WTC11 (cell line): ENCODE data around the gene NTN4.

Experiments
- CREB1 ChIP-seq: sonication (generic); formaldehyde crosslinking; IDR thresholded peaks from 2 replicates; pipeline ENCODE4 v1.8.0; 2023; ENCODE audit warnings: mild to moderate bottlenecking, missing genetic modification reagents
- CREM ChIP-seq: sonication (generic); formaldehyde crosslinking; IDR thresholded peaks from 2 replicates; pipeline ENCODE4 v1.8.1; 2022; ENCODE audit warnings: mild to moderate bottlenecking, missing genetic modification reagents, moderate library complexity
- FOXK1 ChIP-seq: sonication (generic); formaldehyde crosslinking; IDR thresholded peaks from 2 replicates; pipeline ENCODE4 v1.8.0; 2022; ENCODE audit warnings: mild to moderate bottlenecking, moderate library complexity, missing genetic modification reagents
- JUN ChIP-seq: sonication (generic); formaldehyde crosslinking; IDR thresholded peaks from 2 replicates; pipeline ENCODE4 v1.8.0; 2023; ENCODE audit warnings: mild to moderate bottlenecking, missing genetic modification reagents
- KAT7 ChIP-seq: sonication (generic); formaldehyde crosslinking; IDR thresholded peaks from 2 replicates; pipeline ENCODE4 v1.8.1; 2023; ENCODE audit warnings: missing genetic modification reagents, mild to moderate bottlenecking, borderline replicate concordance
- RELA ChIP-seq: sonication (generic); formaldehyde crosslinking; IDR thresholded peaks from 2 replicates; pipeline ENCODE4 v1.8.1; 2022; ENCODE audit warnings: missing genetic modification reagents, mild to moderate bottlenecking, borderline replicate concordance
- SP1 ChIP-seq: sonication (generic); formaldehyde crosslinking; conservative IDR thresholded peaks from 2 replicates; pipeline ENCODE4 v1.8.1; 2022; ENCODE audit warnings: missing genetic modification reagents
- ZNF138 ChIP-seq: sonication (generic); formaldehyde crosslinking; conservative IDR thresholded peaks from 2 replicates; pipeline ENCODE4 v1.8.1; 2022; ENCODE audit warnings: mild to moderate bottlenecking, moderate library complexity, missing genetic modification reagents
- ZNF263 ChIP-seq: sonication (generic); formaldehyde crosslinking; IDR thresholded peaks from 2 replicates; pipeline ENCODE4 v1.8.1; 2022; ENCODE audit warnings: low read depth, mild to moderate bottlenecking, moderate library complexity, missing genetic modification reagents
- ZNF671 ChIP-seq: fragments of 250-450 bp; sonication (Bioruptor Pico); IDR thresholded peaks from 2 replicates; pipeline ENCODE4 v1.8.0; 2021; ENCODE audit warnings: mild to moderate bottlenecking
- TF ChIP-seq, protein P1 (sequence below): fragments of 200-600 bp; IDR thresholded peaks from 2 replicates; pipeline ENCODE4 v1.8.0; 2022; ENCODE audit warnings: antibody characterized with exemption
- TF ChIP-seq, protein P2 (sequence below): sonication (generic); formaldehyde crosslinking; IDR thresholded peaks from 2 replicates; pipeline ENCODE4 v1.8.1; 2022; ENCODE audit warnings: mild to moderate bottlenecking, moderate library complexity, missing genetic modification reagents

DNA sequence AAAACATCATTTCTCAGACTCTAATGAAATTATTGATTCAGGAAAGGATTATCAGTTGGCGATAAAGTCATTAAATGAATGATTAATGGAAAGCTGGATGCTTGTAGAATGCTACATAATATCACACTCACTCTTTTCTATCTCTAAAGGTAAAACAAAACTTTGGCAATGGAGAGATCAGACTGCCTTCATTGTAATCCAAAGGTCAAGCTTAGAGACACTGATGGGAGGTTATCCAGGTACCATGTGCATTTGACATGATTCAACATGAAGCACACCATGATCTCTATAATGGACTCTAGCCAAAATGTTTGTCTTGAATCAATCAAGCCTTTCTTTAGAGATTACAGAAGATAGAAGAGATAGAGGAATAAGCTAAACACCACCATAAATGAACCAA lies 129.2 kb downstream of the NTN4 start:
- TF ChIP-seq, protein P1, sequence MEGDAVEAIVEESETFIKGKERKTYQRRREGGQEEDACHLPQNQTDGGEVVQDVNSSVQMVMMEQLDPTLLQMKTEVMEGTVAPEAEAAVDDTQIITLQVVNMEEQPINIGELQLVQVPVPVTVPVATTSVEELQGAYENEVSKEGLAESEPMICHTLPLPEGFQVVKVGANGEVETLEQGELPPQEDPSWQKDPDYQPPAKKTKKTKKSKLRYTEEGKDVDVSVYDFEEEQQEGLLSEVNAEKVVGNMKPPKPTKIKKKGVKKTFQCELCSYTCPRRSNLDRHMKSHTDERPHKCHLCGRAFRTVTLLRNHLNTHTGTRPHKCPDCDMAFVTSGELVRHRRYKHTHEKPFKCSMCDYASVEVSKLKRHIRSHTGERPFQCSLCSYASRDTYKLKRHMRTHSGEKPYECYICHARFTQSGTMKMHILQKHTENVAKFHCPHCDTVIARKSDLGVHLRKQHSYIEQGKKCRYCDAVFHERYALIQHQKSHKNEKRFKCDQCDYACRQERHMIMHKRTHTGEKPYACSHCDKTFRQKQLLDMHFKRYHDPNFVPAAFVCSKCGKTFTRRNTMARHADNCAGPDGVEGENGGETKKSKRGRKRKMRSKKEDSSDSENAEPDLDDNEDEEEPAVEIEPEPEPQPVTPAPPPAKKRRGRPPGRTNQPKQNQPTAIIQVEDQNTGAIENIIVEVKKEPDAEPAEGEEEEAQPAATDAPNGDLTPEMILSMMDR, result no peak
- TF ChIP-seq ZNF138 (CRISPR knock-in tag), result no peak
- no peak for TF ChIP-seq CREB1 (CRISPR knock-in tag)
- no peak for TF ChIP-seq ZNF671 (CRISPR knock-in tag)
- TF ChIP-seq, protein P2, sequence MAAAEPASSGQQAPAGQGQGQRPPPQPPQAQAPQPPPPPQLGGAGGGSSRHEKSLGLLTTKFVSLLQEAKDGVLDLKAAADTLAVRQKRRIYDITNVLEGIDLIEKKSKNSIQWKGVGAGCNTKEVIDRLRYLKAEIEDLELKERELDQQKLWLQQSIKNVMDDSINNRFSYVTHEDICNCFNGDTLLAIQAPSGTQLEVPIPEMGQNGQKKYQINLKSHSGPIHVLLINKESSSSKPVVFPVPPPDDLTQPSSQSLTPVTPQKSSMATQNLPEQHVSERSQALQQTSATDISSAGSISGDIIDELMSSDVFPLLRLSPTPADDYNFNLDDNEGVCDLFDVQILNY (CRISPR knock-in tag), result no peak
- no peak for TF ChIP-seq CREM
- no peak for TF ChIP-seq FOXK1
- TF ChIP-seq ZNF263 (CRISPR knock-in tag), result no peak
- no peak for TF ChIP-seq KAT7 (CRISPR knock-in tag)
- no peak for TF ChIP-seq JUN
- TF ChIP-seq RELA (CRISPR knock-in tag), result no peak
- TF ChIP-seq SP1 (CRISPR knock-in tag), result no peak
